Neural progenitor cell (in vitro differentiated cells): ENCODE results near the gene C20orf202. TPM values are rescaled to one million over a fixed set of nuclear protein-coding genes. Genes with fewer than 3 reads are reported as not detected.

ENCODE experiments used
- DNase-seq: peaks from one replicate; pipeline ENCODE4 v3.0.0-alpha.2; 2016; ENCODE audit warnings: low spot score
- H2AFZ ChIP-seq: fragments of 200-600 bp; sonication (generic); replicated peaks from 2 replicates; pipeline ENCODE4 v1.6.1; 2016; ENCODE audit warnings: antibody characterized with exemption
- H3F3A ChIP-seq: fragments of 200-600 bp; sonication (generic); 2 replicates; pipeline ENCODE4 v1.6.1; 2016; ENCODE audit warnings: antibody characterized with exemption, low read depth
- H3K27ac ChIP-seq: fragments of 200-600 bp; sonication (generic); 2 replicates; pipeline ENCODE4 v1.5.1; 2016; ENCODE audit warnings: mild to moderate bottlenecking
- H3K27me3 ChIP-seq: fragments of 200-600 bp; sonication (generic); 2 replicates; pipeline ENCODE4 v1.6.1; 2016; ENCODE audit warnings: mild to moderate bottlenecking, moderate library complexity
- H3K36me3 ChIP-seq: fragments of 200-600 bp; sonication (generic); 2 replicates; pipeline ENCODE4 v1.5.1; 2016
- H3K4me1 ChIP-seq: fragments of 200-600 bp; sonication (generic); 2 replicates; pipeline ENCODE4 v1.6.1; 2016; ENCODE audit warnings: mixed run types
- H3K4me2 ChIP-seq: fragments of 200-600 bp; sonication (generic); 2 replicates; pipeline ENCODE4 v1.6.1; 2016
- H3K4me3 ChIP-seq: fragments of 200-600 bp; sonication (generic); 2 replicates; pipeline ENCODE4 v1.5.1; 2016
- H3K79me2 ChIP-seq: fragments of 200-600 bp; sonication (generic); 2 replicates; pipeline ENCODE4 v1.6.1; 2016; ENCODE audit warnings: low read depth
- H3K9ac ChIP-seq: fragments of 200-600 bp; sonication (generic); 2 replicates; pipeline ENCODE4 v1.6.1; 2016
- H3K9me3 ChIP-seq: fragments of 200-600 bp; sonication (generic); 2 replicates; pipeline ENCODE4 v1.5.1; 2016; ENCODE audit warnings: low read depth
- H4K20me1 ChIP-seq: fragments of 200-600 bp; sonication (generic); 2 replicates; pipeline ENCODE4 v1.6.1; 2016; ENCODE audit warnings: low read depth
- H3K27ac Mint-ChIP-seq: 3 replicates; pipeline ENCODE4 v1.8.0; 2021; ENCODE audit warnings: mixed read lengths
- H3K27me3 Mint-ChIP-seq: 2 replicates; pipeline ENCODE4 v1.8.0; 2022; ENCODE audit warnings: low read depth, mild to moderate bottlenecking, inconsistent platforms, moderate library complexity, mixed read lengths; ENCODE audit not compliant: insufficient read depth
- H3K36me3 Mint-ChIP-seq: 3 replicates; pipeline ENCODE4 v1.8.0; 2021; ENCODE audit warnings: mixed read lengths
- H3K4me1 Mint-ChIP-seq: 3 replicates; pipeline ENCODE4 v1.8.0; 2021; ENCODE audit warnings: mixed read lengths
- H3K4me3 Mint-ChIP-seq: 3 replicates; pipeline ENCODE4 v1.8.0; 2021; ENCODE audit warnings: mild to moderate bottlenecking, moderate library complexity, mixed read lengths
- H3K9me3 Mint-ChIP-seq: 3 replicates; pipeline ENCODE4 v1.8.0; 2020; ENCODE audit warnings: mixed read lengths
- CTCF ChIP-seq: fragments of 200-600 bp; sonication (generic); IDR thresholded peaks from 2 replicates; pipeline ENCODE4 v1.5.1; 2017; ENCODE audit warnings: antibody characterized with exemption, mild to moderate bottlenecking
- EZH2 ChIP-seq: fragments of 200-600 bp; sonication (generic); IDR thresholded peaks from 2 replicates; pipeline ENCODE4 v1.6.1; 2017; ENCODE audit warnings: antibody characterized with exemption, mild to moderate bottlenecking, moderate library complexity
- EZH2phosphoT487 ChIP-seq: fragments of 200-600 bp; sonication (generic); IDR thresholded peaks from 2 replicates; pipeline ENCODE4 v1.6.1; 2017; ENCODE audit warnings: antibody characterized with exemption
- total RNA-seq: library from RNA; depleted of rRNA; stranded (reverse); fragments of >200 nt; gene quantifications from 2 replicates; pipeline ENCODE4 v1.2.3, GENCODE V29; 2015; ENCODE audit warnings: low replicate concordance

Gene C20orf202
- total RNA-seq, 1 donor from 2014 or later, result not detected

- no peaks in the 10 kb centered on the region for H3F3A ChIP-seq
- no peak overlapping the region for H3K9ac ChIP-seq
- no peak for DNase-seq
- no peaks in the 10 kb centered on the region for H3K4me1 ChIP-seq
- H3K79me2 ChIP-seq, result no peaks in the 10 kb centered on the region
- no peak overlapping the region for H2AFZ ChIP-seq
- Mint-ChIP-seq H3K27ac (no peak overlapping the region), H3K4me1 (peaks cover 3% of the 10 kb centered on the region), H3K4me3 (no peak overlapping the region), H3K9me3 (no peaks in the 10 kb centered on the region), H3K27me3 (peaks cover 8% of the 10 kb centered on the region), H3K36me3 (no peaks in the 10 kb centered on the region)
- no peaks in the 10 kb centered on the region for H3K36me3 ChIP-seq
- peaks cover 33% of the 10 kb centered on the region for H3K27me3 ChIP-seq
- no peak overlapping the region for H3K4me3 ChIP-seq
- H3K27ac ChIP-seq, result no peak overlapping the region
- H3K4me2 ChIP-seq, result no peak overlapping the region
- no peaks in the 10 kb centered on the region for H3K9me3 ChIP-seq
- TF ChIP-seq EZH2, result no peak
- TF ChIP-seq CTCF, result no peak
- no peak for TF ChIP-seq EZH2phosphoT487
- no peaks in the 10 kb centered on the region for H4K20me1 ChIP-seq
Observed at GRCh38 chr20:1190847-1191246, 12.4 kb upstream of the C20orf202 start.

GRCh38 chr20:1191299-1191698 lies 12.0 kb upstream of the C20orf202 start:
- Histone ChIP-seq H4K20me1 (no peaks in the 10 kb centered on the region), H2AFZ (no peak overlapping the region), H3K9ac (no peak overlapping the region), H3F3A (no peaks in the 10 kb centered on the region), H3K4me3 (no peak overlapping the region), H3K27me3 (peaks cover 28% of the 10 kb centered on the region), H3K27ac (no peak overlapping the region), H3K36me3 (no peaks in the 10 kb centered on the region), H3K4me1 (no peaks in the 10 kb centered on the region), H3K4me2 (no peak overlapping the region), H3K9me3 (no peaks in the 10 kb centered on the region), H3K79me2 (no peaks in the 10 kb centered on the region)
- Mint-ChIP-seq H3K27me3 (peaks cover 4% of the 10 kb centered on the region), H3K9me3 (no peaks in the 10 kb centered on the region), H3K4me3 (no peak overlapping the region), H3K27ac (no peak overlapping the region), H3K4me1 (no peaks in the 10 kb centered on the region), H3K36me3 (no peaks in the 10 kb centered on the region)
- no peak for TF ChIP-seq CTCF
- no peak for TF ChIP-seq EZH2
- TF ChIP-seq EZH2phosphoT487, result no peak
- no peak for DNase-seq

- H3K79me2 ChIP-seq, result no peaks in the 10 kb centered on the region
- Mint-ChIP-seq H3K27me3 (peaks cover 10% of the 10 kb centered on the region), H3K27ac (no peak overlapping the region), H3K9me3 (no peaks in the 10 kb centered on the region), H3K4me1 (no peaks in the 10 kb centered on the region), H3K4me3 (no peak overlapping the region), H3K36me3 (no peaks in the 10 kb centered on the region)
- no peaks in the 10 kb centered on the region for H3F3A ChIP-seq
- H3K4me2 ChIP-seq, result no peak overlapping the region
- no peaks in the 10 kb centered on the region for H3K36me3 ChIP-seq
- no peak for DNase-seq
- H3K4me1 ChIP-seq, result no peaks in the 10 kb centered on the region
- H3K27ac ChIP-seq, result no peak overlapping the region
- peaks cover 8% of the 10 kb centered on the region for H3K27me3 ChIP-seq
- H3K4me3 ChIP-seq, result no peak overlapping the region
- TF ChIP-seq EZH2 (no peak), EZH2phosphoT487 (no peak), CTCF (no peak)
- no peak overlapping the region for H2AFZ ChIP-seq
- no peak overlapping the region for H3K9ac ChIP-seq
- no peaks in the 10 kb centered on the region for H4K20me1 ChIP-seq
- H3K9me3 ChIP-seq, result no peaks in the 10 kb centered on the region
Observed at GRCh38 chr20:1195226-1195625, 8.0 kb upstream of the C20orf202 start.
